ENCODE measurements around the gene STAC3. TPM values are rescaled to one million over a fixed set of nuclear protein-coding genes. Genes with fewer than 3 reads are reported as not detected.
A peak's percentile ranks its signal among the peaks of the same experiment; 100 is the strongest.

STAC3 gene
- total and polyA plus RNA-seq, 2 of the 13 experiments (the other 11 are each of a cell fraction or from before 2014, with no cell fraction given), result 0.18 to 0.22 TPM

DNA sequence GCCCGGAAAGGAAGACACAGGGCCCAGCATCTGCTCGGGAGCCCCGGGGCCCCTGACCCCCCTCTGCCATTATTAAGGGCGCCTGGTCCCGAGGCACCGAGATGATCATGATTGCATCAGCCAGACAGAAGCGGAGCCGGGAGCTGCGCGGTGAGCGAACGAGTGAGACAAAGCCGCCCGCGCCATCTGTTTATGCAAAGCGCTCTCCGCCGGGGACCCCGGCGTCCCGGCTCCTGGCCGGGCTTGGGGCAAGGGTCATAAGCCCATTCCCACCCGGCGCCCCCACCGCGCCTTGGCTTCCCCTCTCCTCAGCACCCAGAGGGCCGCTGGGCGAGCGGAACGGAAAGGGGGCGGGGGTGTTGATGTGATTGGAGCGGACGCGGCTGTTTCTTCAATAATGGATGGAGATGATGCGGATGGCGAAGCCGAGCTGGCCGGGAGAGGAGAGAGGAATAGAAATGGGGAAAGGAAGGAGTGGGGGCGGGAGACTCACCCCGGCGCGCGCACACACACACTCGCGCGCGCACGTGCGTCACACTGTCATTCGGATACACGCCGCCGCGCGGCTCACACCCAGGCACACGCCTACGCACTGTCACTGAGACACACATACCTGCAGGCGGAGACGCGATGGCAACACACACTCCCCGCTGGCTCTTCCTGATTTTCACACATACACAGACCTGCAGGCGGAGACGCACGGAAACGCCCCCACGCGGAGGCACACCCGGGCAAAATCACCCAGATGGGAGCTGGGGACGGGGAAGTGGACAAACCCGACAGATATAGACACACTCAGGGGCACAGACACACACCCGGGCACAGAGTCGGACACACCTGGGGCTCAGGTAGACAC, 10.7 kb downstream of the STAC3 start (continued):
- TF ChIP-seq, protein P1, sequence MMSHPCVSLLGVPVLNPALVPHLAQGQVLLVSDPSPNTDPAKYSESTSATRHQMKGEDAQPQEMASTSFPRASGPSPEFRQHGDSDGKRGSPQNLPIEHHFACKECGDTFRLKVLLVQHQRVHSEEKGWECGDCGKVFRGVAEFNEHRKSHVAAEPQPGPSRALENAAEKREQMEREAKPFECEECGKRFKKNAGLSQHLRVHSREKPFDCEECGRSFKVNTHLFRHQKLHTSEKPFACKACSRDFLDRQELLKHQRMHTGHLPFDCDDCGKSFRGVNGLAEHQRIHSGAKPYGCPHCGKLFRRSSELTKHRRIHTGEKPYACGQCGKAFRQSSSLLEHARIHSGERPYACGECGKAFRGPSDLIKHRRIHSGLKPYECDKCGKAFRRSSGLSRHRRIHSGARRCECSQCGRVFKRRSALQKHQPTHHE (CRISPR knock-in tag; IDR thresholded peaks at IDR 0.05; ENCODE audit: borderline replicate concordance), result 0 out of 2 replicates have a peak, but pooled peaks have one; percentile 19
- TF ChIP-seq ZNF496 (CRISPR knock-in tag; IDR thresholded peaks at IDR 0.05; ENCODE audit: insufficient replicate concordance), result no peak
- no peak for TF ChIP-seq CCDC6 (CRISPR knock-in tag; IDR thresholded peaks at IDR 0.05)
- no peak for TF ChIP-seq HOXA5 (CRISPR knock-in tag; IDR thresholded peaks at IDR 0.05)
- no peak for TF ChIP-seq SRY (CRISPR knock-in tag; IDR thresholded peaks at IDR 0.05)
- TF ChIP-seq KDM2A (CRISPR knock-in tag; IDR thresholded peaks at IDR 0.05; ENCODE audit: borderline replicate concordance, low read depth), result peak; percentile 24; the same call in 1 of the 2 replicates
- TF ChIP-seq CC2D1A (CRISPR knock-in tag; IDR thresholded peaks at IDR 0.05), result no peak
- TF ChIP-seq, protein P2, sequence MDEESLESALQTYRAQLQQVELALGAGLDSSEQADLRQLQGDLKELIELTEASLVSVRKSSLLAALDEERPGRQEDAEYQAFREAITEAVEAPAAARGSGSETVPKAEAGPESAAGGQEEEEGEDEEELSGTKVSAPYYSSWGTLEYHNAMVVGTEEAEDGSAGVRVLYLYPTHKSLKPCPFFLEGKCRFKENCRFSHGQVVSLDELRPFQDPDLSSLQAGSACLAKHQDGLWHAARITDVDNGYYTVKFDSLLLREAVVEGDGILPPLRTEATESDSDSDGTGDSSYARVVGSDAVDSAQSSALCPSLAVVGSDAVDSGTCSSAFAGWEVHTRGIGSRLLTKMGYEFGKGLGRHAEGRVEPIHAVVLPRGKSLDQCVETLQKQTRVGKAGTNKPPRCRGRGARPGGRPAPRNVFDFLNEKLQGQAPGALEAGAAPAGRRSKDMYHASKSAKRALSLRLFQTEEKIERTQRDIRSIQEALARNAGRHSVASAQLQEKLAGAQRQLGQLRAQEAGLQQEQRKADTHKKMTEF (CRISPR knock-in tag; IDR thresholded peaks at IDR 0.05), result 0 out of 2 replicates have a peak, but pooled peaks have one; percentile 20
- TF ChIP-seq FOXO1 (CRISPR knock-in tag; IDR thresholded peaks at IDR 0.05), result no peak
- TF ChIP-seq ZNF510 (CRISPR knock-in tag; IDR thresholded peaks at IDR 0.05; ENCODE audit: low read depth), result no peak
- TF ChIP-seq KDM6A (CRISPR knock-in tag; IDR thresholded peaks at IDR 0.05; ENCODE audit: low read depth), result no peak
- TF ChIP-seq, protein P3, sequence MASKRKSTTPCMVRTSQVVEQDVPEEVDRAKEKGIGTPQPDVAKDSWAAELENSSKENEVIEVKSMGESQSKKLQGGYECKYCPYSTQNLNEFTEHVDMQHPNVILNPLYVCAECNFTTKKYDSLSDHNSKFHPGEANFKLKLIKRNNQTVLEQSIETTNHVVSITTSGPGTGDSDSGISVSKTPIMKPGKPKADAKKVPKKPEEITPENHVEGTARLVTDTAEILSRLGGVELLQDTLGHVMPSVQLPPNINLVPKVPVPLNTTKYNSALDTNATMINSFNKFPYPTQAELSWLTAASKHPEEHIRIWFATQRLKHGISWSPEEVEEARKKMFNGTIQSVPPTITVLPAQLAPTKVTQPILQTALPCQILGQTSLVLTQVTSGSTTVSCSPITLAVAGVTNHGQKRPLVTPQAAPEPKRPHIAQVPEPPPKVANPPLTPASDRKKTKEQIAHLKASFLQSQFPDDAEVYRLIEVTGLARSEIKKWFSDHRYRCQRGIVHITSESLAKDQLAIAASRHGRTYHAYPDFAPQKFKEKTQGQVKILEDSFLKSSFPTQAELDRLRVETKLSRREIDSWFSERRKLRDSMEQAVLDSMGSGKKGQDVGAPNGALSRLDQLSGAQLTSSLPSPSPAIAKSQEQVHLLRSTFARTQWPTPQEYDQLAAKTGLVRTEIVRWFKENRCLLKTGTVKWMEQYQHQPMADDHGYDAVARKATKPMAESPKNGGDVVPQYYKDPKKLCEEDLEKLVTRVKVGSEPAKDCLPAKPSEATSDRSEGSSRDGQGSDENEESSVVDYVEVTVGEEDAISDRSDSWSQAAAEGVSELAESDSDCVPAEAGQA (IDR thresholded peaks at IDR 0.05; ENCODE audit: low read depth), result no peak
- TF ChIP-seq, protein P3 (CRISPR knock-in tag; IDR thresholded peaks at IDR 0.05; ENCODE audit: borderline replicate concordance), result no peak
- TF ChIP-seq PCBP2 (optimal IDR thresholded peaks at IDR 0.05; ENCODE audit: low read depth, low read length, poor library complexity, severe bottlenecking), result no peak
- TF ChIP-seq PTBP1 (IDR thresholded peaks at IDR 0.05; ENCODE audit: low read depth, low read length, poor library complexity, severe bottlenecking), result no peak
- no peak for TF ChIP-seq JUN (CRISPR knock-in tag; IDR thresholded peaks at IDR 0.05)
- TF ChIP-seq RARA (CRISPR knock-in tag; IDR thresholded peaks at IDR 0.05), result no peak
- TF ChIP-seq ELF1 (CRISPR knock-in tag; IDR thresholded peaks at IDR 0.05), result 0 out of 2 replicates have a peak, but pooled peaks have one; percentile 10
- no peak for TF ChIP-seq KDM3A (CRISPR knock-in tag; IDR thresholded peaks at IDR 0.05; ENCODE audit: low read depth)
- no peak for TF ChIP-seq GFI1 (CRISPR knock-in tag; IDR thresholded peaks at IDR 0.05; ENCODE audit: borderline replicate concordance)
- TF ChIP-seq ZNF737 (CRISPR knock-in tag; IDR thresholded peaks at IDR 0.05; ENCODE audit: borderline replicate concordance), result no peak
